Astrocyte of the spinal cord (primary cell): Measurements from ENCODE around the gene DLEC1.

Source experiments
- DNase-seq: peaks from one replicate; pipeline ENCODE4 v3.0.0; 2011; ENCODE audit warnings: low read depth, low spot score
- H3K4me3 ChIP-seq: 2 replicates; pipeline ENCODE4 v1.5.1; 2011; ENCODE audit warnings: low read depth, mild to moderate bottlenecking, low read length, moderate library complexity
- CTCF ChIP-seq: IDR thresholded peaks from 2 replicates; pipeline ENCODE4 v1.5.1; 2012; ENCODE audit warnings: low read depth, mild to moderate bottlenecking, low read length, inconsistent platforms
- in situ Hi-C: cut with HindIII; loops from 2 replicates; pipeline ENCODE4 v1.10.0; 2017; ENCODE audit warnings: low sequenced_read_pairs

The DLEC1 gene

GRCh38 chr3:38039101-38039898 lies at the start of gene DLEC1:
Gene DLEC1, plus strand, starts transcription at chr3:38039208. Its CDS starts 18 bp downstream, at chr3:38039226.
- peak within 1 kb of the TSS; percentile 40 for H3K4me3 ChIP-seq
- peak; percentile 38 for DNase-seq
- TF ChIP-seq CTCF = no peak
- in situ Hi-C loops = no loop called here

GRCh38 chr3:37989821-37990480 lies 49.1 kb upstream of the DLEC1 start:
- no peak for TF ChIP-seq CTCF
- in situ Hi-C loops = no loop called here
- no peak for DNase-seq
- H3K4me3 ChIP-seq = no peak overlapping the region

- in situ Hi-C loops = no loop called here
- no peak within 1 kb of the TSS for H3K4me3 ChIP-seq
- no peak for DNase-seq
- no peak for TF ChIP-seq CTCF
Observed at GRCh38 chr3:37990527-37990926, 48.5 kb upstream of the DLEC1 start, which contains the start of gene VILL. Gene VILL, plus strand, starts transcription at chr3:37990786. Its CDS starts 2,887 bp downstream, at chr3:37993673.

GRCh38 chr3:37991109-37991508 lies 47.9 kb upstream of the DLEC1 start:
- H3K4me3 ChIP-seq = no peak overlapping the region
- no peak for DNase-seq
- no peak for TF ChIP-seq CTCF
- in situ Hi-C loops = no loop called here

GRCh38 chr3:37991823-37992222 lies 47.2 kb upstream of the DLEC1 start:
- TF ChIP-seq CTCF = no peak
- DNase-seq = no peak
- in situ Hi-C loops = no loop called here
- H3K4me3 ChIP-seq = no peak overlapping the region

- no peak overlapping the region for H3K4me3 ChIP-seq
- DNase-seq = no peak
- no peak for TF ChIP-seq CTCF
- in situ Hi-C loops = no loop called here
Observed at GRCh38 chr3:37992271-37993066, 46.5 kb upstream of the DLEC1 start.
